ENCODE results near the gene ATP9A.
"Not testable (repeated sequence)": the region's sequence is repeated elsewhere in the genome, so short reads cannot be mapped to it uniquely, and the experiment has no call there.

The ATP9A gene

DNA sequence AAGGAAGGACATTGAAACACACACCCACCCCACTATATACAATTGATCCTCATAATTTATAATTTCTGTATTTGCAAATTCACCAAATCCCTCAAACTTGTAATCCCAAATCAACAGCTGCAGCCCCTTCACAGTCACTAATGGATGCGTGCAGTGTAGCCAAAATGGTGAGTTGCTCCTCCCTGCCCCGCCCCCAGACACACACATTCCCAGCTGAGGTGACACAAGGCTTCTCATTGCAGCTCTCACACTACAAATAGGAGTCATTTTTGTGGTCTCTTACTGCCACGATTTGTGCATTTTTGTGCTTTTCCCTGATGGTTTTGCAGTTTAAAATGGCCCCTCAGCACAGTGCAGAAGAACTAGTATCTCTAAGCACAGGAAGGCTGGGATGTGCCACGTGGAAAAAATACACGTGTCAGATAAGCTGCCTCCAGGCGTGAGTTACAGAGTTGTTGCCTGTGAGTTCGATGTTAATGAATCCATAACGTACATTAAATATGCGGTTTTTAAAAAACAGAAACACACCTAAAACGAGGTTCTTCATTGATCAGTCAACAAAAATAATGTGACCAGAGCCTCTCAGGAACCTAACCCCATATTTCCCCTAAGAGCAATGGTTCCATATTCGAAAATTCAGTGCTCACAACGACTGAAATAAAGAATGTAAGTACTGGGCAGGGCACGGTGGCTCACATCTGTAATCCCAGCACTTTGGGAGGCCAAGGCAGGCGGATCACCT is 8.2 kb downstream of the ATP9A start:
- in situ Hi-C loops (cut with HindIII; ENCODE audit: low pct_ligation_motif_present, low pct_unique_long_range_greater_than_20kb, low sequenced_read_pairs), result no loop called here
- no peak for DNase-seq

- in situ Hi-C loops (cut with HindIII; ENCODE audit: low pct_ligation_motif_present, low pct_unique_long_range_greater_than_20kb, low sequenced_read_pairs), result no loop called here
- no peak for DNase-seq
Measured at GRCh38 chr20:51758978-51759544, 9.1 kb downstream of the ATP9A start.

DNA sequence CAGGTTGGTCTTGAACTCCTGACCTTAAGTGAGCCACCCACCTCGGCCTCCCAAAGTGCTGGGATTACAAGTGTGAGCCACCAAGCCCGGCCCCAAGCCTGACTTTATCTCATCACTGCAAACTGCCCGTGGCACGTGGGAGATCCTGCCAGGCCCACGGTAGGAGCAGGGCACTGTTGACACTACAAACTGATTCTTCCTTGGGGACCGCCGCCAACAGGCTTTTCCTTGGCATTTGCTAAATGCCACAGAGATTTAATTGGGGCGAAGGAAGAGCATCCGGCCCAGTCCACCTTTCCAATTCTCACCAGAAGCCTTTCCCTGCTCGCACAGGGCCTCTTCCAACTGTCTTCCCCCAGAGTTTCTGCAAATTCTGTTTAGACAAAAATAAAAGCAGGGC is 11.0 kb downstream of the ATP9A start:
- no peak for DNase-seq
- in situ Hi-C loops (cut with HindIII; ENCODE audit: low pct_ligation_motif_present, low pct_unique_long_range_greater_than_20kb, low sequenced_read_pairs), result no loop called here

- in situ Hi-C loops (cut with HindIII; ENCODE audit: low pct_ligation_motif_present, low pct_unique_long_range_greater_than_20kb, low sequenced_read_pairs), result no loop called here
- no peak for DNase-seq
Measured at GRCh38 chr20:51756653-51757052, 11.5 kb downstream of the ATP9A start.

DNA sequence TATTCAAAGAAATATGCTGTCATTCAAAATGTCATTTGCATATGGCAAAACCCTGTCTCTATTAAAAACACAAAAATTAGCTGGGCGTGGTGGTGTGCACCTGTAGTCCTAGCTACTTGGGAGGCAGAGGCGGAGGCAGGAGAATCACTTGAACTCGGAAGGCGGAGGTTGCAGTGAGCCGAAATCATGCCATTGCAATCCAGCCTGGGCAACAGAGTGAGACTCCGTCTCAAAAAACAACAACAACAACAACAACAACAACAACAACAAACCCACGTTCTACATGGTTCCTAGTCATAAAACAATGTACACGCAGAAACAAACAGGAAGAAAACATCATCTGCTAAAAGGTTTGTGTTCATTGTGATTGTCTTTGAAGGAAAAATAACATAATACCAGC is 15.0 kb downstream of the ATP9A start:
- DNase-seq; in situ Hi-C loops (cut with HindIII; ENCODE audit: low pct_ligation_motif_present, low pct_unique_long_range_greater_than_20kb, low sequenced_read_pairs): not testable (repeated sequence)

GRCh38 chr20:51752343-51752951 is 15.7 kb downstream of the ATP9A start:
- in situ Hi-C loops (cut with HindIII; ENCODE audit: low pct_ligation_motif_present, low pct_unique_long_range_greater_than_20kb, low sequenced_read_pairs), result no loop called here

DNA sequence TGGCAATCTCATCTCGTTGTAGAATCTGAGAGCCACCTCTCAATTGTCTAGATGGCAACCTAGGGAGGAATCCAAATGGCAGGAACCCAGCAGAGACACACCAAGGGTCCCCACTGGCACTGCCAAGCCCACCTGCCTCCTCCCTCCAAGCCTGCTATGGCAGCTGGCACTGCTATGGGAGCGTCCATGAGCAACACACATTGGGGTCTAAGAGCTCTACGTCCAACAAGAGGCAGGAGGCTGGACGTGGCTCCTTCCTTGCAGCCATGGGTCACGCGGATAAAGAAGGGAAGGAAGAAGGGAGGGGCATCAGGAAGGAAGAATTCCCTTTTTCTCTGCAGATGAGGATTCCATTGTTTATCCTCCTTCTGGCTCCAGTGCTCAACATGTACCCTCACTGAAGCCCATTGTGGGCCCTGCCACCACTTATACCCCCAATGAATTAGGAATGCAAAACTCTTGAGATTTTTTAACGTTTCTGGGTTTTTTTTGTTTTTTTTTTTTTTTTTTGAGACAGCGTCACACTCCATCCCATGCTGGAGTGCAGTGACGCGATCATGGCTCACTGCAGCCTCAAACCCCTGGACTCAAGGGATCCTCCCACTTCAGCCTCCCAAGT is 17.3 kb downstream of the ATP9A start:
- no peak for DNase-seq
- in situ Hi-C loops (cut with HindIII; ENCODE audit: low pct_ligation_motif_present, low pct_unique_long_range_greater_than_20kb, low sequenced_read_pairs), result no loop called here

More at GRCh38 chr20:51752343-51752951, 15.7 kb downstream of the ATP9A start:
- peak; percentile 29 for DNase-seq

DNA sequence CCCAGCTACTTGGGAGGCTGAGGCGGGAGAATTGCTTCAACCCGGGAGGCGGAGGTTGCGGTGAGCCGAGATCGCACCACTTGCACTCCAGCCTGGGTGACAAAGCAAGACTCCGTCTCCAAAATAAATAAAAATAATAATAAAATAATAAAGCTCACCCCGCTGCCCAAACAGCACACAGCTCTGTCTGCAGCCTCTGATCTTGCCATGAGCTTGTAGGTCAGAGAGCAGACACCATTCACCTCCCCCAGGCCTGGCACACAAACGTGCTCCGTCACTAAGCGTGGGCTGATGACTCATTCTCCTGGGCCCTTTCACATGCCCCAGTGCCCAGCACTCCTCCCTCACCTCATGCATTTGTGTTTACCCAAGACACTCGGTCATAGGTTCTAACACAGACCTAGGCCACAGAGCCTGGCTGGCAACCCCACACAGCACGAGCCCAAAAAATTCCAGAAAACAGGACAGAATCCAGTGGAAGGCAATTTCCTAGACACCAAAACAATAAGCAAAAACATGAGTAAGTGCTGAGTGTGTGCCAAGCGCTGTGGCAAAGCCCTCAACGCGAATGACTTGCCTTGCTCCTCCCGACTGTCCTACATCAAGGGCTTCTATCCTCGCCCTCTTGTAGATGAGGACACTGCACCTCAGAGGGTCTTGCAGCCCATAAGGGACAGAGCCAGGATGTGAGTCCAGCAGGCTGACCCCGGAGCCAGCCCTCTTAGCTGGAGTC is 18.0 kb downstream of the ATP9A start:
- in situ Hi-C loops (cut with HindIII; ENCODE audit: low pct_ligation_motif_present, low pct_unique_long_range_greater_than_20kb, low sequenced_read_pairs), result no loop called here
- peak; percentile 96 for DNase-seq

GRCh38 chr20:51749674-51750036 is 18.5 kb downstream of the ATP9A start:
- DNase-seq, result peak; percentile 62
- in situ Hi-C loops (cut with HindIII; ENCODE audit: low pct_ligation_motif_present, low pct_unique_long_range_greater_than_20kb, low sequenced_read_pairs), result no loop called here

DNA sequence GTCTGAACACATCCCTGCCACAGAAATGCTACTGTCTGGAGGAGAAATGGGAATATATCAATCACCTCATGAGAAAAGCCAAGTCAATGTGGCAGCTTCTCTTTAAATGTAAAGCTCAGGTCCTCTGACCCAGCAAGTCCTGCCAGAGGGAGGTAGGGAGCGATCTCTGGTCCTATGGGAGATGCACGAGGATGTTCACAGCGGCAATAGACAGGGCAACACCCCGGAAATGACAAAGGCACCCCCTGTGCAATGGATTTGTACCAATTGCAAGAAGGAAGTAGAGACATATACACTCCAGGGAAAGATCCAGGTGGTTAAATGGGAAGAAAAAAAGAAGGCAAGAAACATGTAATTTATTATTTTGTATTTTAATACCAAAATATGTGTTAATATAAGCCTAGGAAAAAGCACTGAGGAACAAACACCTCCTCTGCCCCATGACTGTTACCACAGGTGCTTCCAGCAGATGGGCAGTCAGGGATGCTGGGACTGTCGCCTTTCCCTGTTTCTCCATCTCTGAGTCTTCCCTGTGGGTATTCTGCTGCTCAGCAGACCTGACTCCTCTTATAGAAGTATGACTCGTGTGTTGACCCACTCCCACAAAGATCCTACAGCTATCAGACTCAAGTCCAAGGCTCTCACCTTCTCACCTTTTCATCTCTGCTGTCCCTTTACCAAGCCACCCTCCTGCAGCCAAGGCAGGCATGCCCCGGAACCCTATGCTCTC is 20.8 kb downstream of the ATP9A start:
- DNase-seq, result no peak
- in situ Hi-C loops (cut with HindIII; ENCODE audit: low pct_ligation_motif_present, low pct_unique_long_range_greater_than_20kb, low sequenced_read_pairs), result no loop called here

DNA sequence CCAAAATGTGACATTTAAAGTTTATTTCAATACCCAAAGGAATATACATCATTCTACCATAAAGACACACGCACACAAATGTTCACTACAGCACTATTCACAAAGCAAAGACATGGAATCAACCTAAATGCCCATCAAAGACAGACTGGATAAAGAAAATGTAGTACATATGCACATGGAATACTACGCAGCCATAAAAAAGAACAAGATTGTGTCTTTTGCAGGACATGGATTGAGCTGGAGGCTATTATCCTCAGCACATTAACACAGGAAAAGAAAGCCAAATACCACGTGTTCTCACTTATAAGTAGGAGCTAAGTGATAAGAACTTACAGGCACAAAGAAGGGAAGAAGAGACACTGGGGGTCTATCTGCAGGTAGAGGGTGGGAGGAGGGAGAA is 22.4 kb downstream of the ATP9A start:
- in situ Hi-C loops (cut with HindIII; ENCODE audit: low pct_ligation_motif_present, low pct_unique_long_range_greater_than_20kb, low sequenced_read_pairs), result no loop called here
- no peak for DNase-seq

DNA sequence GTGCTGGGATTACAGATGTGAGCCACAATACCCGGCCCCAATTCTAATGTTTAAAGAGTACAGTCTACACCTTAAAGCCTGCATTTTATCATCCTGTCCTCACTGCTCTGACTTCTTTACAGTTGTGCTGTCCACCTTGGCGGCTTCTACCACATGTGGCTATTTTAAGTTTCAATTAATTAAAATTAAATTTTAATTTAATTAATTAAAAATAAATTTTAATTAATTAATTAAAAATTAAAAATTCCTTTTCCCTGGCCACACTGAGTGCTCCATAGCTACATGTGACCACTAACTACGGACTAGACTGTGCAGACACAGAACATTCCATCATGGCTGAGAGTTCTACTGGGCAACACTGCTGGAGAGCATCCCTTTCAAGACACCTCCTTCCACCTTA is 27.4 kb downstream of the ATP9A start:
- DNase-seq, result no peak
- in situ Hi-C loops (cut with HindIII; ENCODE audit: low pct_ligation_motif_present, low pct_unique_long_range_greater_than_20kb, low sequenced_read_pairs), result no loop called here

- DNase-seq; in situ Hi-C loops (cut with HindIII; ENCODE audit: low pct_ligation_motif_present, low pct_unique_long_range_greater_than_20kb, low sequenced_read_pairs): not testable (repeated sequence)
Measured at GRCh38 chr20:51740308-51740707, 27.9 kb downstream of the ATP9A start.

DNA sequence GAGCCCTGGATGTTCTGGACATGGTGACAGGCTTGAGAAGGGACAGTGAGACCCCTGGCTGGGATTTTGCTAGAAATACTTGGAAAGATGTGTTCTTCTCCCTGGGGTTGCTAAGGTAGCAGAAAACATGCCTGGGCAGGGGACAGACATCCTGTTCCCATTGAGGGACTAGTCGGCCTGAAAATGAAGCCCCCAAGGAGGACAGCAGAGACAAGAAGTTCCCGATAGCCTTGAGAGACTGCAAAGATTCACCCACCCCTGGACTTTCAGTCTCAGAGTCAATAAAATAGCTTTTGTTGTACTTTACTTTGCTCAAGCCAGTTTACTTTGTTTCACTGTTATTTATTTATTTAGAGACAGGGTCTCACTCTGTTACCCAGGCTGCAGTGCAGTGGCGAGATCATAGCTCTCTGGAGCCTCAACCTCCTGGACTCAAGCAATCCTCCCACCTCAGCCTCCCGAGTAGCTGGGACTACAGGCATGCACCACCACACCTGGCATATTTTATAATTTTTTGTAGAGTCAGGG is 28.4 kb downstream of the ATP9A start:
- in situ Hi-C loops (cut with HindIII; ENCODE audit: low pct_ligation_motif_present, low pct_unique_long_range_greater_than_20kb, low sequenced_read_pairs), result no loop called here
- DNase-seq, result no peak

DNA sequence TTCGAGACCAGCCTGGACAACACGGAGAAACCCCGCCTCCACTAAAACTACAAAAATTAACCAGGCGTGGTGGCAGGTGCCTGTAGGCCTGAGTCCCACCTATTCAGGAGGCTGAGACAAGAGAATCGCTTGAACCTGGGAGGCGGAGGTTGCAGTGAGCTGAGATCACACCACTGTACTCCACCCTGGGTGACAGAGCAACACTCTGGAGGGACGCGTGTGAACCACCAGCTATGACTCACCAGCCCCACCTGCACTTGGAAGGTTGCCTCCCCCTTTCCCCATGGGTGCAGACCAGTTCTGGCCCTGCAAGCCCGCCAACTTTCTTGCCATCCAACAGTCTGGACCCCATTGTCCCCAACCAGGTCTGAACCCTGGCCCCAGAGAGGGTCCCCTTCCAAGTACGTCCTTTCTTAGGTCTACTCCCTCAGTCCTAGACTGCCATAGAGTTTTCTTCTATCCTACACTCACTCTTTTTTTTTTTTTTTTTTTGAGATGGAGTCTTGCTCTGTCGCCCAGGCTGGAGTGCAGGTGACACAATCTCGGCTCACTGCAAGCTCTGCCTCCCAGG is 29.2 kb downstream of the ATP9A start:
- DNase-seq, result no peak
- in situ Hi-C loops (cut with HindIII; ENCODE audit: low pct_ligation_motif_present, low pct_unique_long_range_greater_than_20kb, low sequenced_read_pairs), result no loop called here

DNA sequence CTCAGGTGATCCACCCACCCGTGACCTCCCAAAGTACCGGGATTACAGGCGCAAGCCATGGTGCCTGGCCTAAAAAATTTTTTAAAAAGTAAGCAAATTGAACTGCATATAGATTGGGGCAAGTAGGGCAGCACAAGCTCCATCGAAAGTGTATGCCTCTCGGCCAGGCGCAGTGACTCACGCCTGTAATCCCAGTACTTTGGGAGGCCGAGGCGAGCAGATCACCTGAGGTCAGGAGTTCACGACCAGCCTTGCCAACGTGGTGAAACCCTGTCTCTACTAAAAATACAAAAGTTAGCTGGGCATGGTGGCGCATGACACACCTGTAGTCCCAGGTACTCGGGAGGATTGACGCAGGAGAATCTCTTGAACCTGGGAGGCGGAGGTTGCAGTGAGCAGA is 29.9 kb downstream of the ATP9A start:
- DNase-seq; in situ Hi-C loops (cut with HindIII; ENCODE audit: low pct_ligation_motif_present, low pct_unique_long_range_greater_than_20kb, low sequenced_read_pairs): not testable (repeated sequence)

DNA sequence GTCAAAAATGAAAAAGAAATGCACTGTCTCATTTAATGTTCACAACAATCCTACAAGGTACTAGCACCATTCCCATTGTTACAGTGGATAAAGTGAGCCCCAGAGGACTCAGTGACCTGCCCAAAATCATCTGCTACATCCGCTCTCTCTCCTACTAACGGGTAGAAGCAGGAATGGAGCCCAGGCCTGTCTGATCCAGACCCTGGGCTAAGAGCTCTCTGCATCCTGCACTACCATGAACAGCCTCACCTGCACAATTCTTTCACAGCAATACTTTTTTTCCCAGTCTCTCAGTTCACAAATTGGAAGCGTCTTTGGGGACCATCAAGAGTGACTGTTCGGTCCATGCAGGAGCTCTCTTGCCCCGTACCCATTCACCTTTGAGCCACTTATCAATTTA is 31.2 kb downstream of the ATP9A start:
- in situ Hi-C loops (cut with HindIII; ENCODE audit: low pct_ligation_motif_present, low pct_unique_long_range_greater_than_20kb, low sequenced_read_pairs), result no loop called here
- no peak for DNase-seq

All from ACHN (cell line).